Bronchial epithelial cell (primary cell): ENCODE measurements around the gene TENM4. TPM values are rescaled to one million over a fixed set of nuclear protein-coding genes. Genes with fewer than 3 reads are reported as not detected.

Experiments used
- DNase-seq: peaks from one replicate; pipeline ENCODE4 v3.0.0-alpha.2; 2010; ENCODE audit warnings: low read depth
- FAIRE-seq: peaks from 2 replicates; lab custom pipeline; 2011; peaks lifted over from hg19 to GRCh38; lab: Jason Lieb, UNC
- H3K27me3 ChIP-seq: 2 replicates; pipeline ENCODE4 v1.5.1; 2011; ENCODE audit warnings: low read length; ENCODE audit not compliant: control insufficient read depth, insufficient read depth
- H3K36me3 ChIP-seq: 2 replicates; pipeline ENCODE4 v1.5.1; 2011; ENCODE audit warnings: low read length; ENCODE audit not compliant: control insufficient read depth, insufficient read depth
- H3K4me3 ChIP-seq: 2 replicates; pipeline ENCODE4 v1.5.1; 2011; ENCODE audit warnings: mild to moderate bottlenecking, low read depth, low read length, control low read depth
- total RNA-seq: library from RNA; depleted of rRNA; stranded (reverse); fragments of >200 nt; gene quantifications from 2 replicates; pipeline ENCODE4 v1.2.1, GENCODE V29; 2014
- TF ChIP-seq, protein P1 (sequence below): IDR thresholded peaks from 2 replicates; pipeline ENCODE4 v1.5.1; 2011; ENCODE audit warnings: mild to moderate bottlenecking, moderate library complexity, low read length, control low read depth, inconsistent platforms; ENCODE audit not compliant: insufficient read depth, severe bottlenecking

TENM4 gene
- total RNA-seq, 1 donor from 2014 or later = 6.1 TPM

GRCh38 chr11:78733031-78733430 lies 707.8 kb downstream of the TENM4 start:
- DNase-seq (no peak), FAIRE-seq (no peak)
- Histone ChIP-seq H3K4me3 (no peak overlapping the region), H3K36me3 (no peaks in the 10 kb centered on the region), H3K27me3 (no peaks in the 10 kb centered on the region)
- TF ChIP-seq, protein P1, sequence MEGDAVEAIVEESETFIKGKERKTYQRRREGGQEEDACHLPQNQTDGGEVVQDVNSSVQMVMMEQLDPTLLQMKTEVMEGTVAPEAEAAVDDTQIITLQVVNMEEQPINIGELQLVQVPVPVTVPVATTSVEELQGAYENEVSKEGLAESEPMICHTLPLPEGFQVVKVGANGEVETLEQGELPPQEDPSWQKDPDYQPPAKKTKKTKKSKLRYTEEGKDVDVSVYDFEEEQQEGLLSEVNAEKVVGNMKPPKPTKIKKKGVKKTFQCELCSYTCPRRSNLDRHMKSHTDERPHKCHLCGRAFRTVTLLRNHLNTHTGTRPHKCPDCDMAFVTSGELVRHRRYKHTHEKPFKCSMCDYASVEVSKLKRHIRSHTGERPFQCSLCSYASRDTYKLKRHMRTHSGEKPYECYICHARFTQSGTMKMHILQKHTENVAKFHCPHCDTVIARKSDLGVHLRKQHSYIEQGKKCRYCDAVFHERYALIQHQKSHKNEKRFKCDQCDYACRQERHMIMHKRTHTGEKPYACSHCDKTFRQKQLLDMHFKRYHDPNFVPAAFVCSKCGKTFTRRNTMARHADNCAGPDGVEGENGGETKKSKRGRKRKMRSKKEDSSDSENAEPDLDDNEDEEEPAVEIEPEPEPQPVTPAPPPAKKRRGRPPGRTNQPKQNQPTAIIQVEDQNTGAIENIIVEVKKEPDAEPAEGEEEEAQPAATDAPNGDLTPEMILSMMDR = no peak

GRCh38 chr11:78732246-78732645 lies 708.6 kb downstream of the TENM4 start:
- Histone ChIP-seq H3K4me3 (no peak overlapping the region), H3K27me3 (no peaks in the 10 kb centered on the region), H3K36me3 (no peaks in the 10 kb centered on the region)
- TF ChIP-seq, protein P1 = no peak
- FAIRE-seq = no peak
- DNase-seq = no peak

- DNase-seq = peak; percentile 33
Measured at GRCh38 chr11:78731027-78731426, 709.8 kb downstream of the TENM4 start.

DNA sequence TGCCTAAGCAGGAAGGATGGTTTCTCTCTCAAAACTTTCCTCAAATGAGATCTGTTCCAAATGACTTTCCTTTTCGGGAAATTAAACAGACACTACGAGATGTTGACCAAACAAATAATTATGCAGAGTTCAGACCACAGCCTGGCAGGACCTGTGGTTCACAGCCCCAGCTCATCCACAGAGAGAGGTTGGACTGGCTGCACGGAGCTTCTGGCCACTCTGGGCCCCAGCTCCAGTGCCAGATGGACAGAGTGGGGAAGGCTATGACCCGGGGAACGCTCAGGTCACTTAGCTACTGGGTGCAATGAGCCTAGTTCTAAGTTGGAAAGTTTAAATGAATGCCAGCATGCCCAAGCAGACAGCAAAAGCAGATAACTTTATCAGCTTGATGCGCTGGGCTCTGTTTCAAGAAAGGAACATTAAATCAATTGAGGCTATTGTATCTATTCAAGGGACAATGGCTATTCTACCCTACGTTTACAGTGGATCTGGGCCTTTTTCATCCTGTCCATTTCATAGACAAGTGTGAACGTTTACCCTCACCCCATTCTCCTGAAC lies 710.5 kb downstream of the TENM4 start:
- Histone ChIP-seq H3K4me3 (no peak overlapping the region), H3K36me3 (no peaks in the 10 kb centered on the region), H3K27me3 (no peaks in the 10 kb centered on the region)
- FAIRE-seq (no peak), DNase-seq (no peak)
- TF ChIP-seq, protein P1 = no peak

More at GRCh38 chr11:78731027-78731426, 709.8 kb downstream of the TENM4 start:
- Histone ChIP-seq H3K4me3 (no peak overlapping the region), H3K27me3 (no peaks in the 10 kb centered on the region), H3K36me3 (no peaks in the 10 kb centered on the region)
- TF ChIP-seq, protein P1 = no peak
- no peak for FAIRE-seq

DNA sequence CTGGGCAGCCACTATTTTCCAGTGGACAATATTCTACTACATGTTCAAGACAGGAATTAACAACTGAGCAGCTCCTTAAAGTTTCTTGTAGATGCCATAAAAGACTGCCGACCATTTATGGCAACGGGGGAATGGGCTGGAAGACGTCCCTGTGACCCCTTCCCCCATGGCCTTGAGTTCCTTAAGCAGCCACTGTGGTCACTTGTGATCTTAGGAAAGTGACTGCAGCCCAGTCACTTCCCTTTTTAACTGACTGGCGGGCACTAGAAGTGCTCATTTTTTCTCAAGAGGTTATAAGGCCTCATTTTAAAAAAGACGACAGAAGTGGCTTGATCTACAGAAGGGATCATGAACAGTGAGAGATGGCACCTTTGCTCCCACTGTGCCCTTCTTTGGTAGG lies 713.0 kb downstream of the TENM4 start:
- Histone ChIP-seq H3K4me3 (no peak overlapping the region), H3K27me3 (peaks cover 1% of the 10 kb centered on the region)
- no peak for FAIRE-seq

More for the DNA sequence above, 713.0 kb downstream of the TENM4 start:
- no peak for DNase-seq
- H3K36me3 ChIP-seq = no peaks in the 10 kb centered on the region
- TF ChIP-seq, protein P1 = no peak
